H9 (cell line): ENCODE measurements around the gene MARK4. TPM values are rescaled to one million over a fixed set of nuclear protein-coding genes. Genes with fewer than 3 reads are reported as not detected.

Source experiments
- DNase-seq: peaks from one replicate; pipeline ENCODE4 v3.0.0-alpha.2; 2017
- H2AFZ ChIP-seq: one replicate; pipeline ENCODE4 v1.6.1; 2013; ENCODE audit warnings: mild to moderate bottlenecking, low read length, control low read depth, moderate library complexity
- H2AK5ac ChIP-seq: 2 replicates; pipeline ENCODE4 v1.6.1; 2013; ENCODE audit warnings: low read length, control low read depth, mixed read lengths; ENCODE audit not compliant: insufficient read length
- H2BK120ac ChIP-seq: one replicate; pipeline ENCODE4 v1.6.1; 2013; ENCODE audit warnings: low read depth, mild to moderate bottlenecking, low read length, control low read depth, inconsistent platforms; ENCODE audit not compliant: poor library complexity, severe bottlenecking
- H2BK12ac ChIP-seq: 2 replicates; pipeline ENCODE4 v1.6.1; 2013; ENCODE audit warnings: low read length, control low read depth, mixed read lengths, low read depth; ENCODE audit not compliant: insufficient read length
- H2BK15ac ChIP-seq: 2 replicates; pipeline ENCODE4 v1.6.1; 2013; ENCODE audit warnings: low read depth, low read length, control low read depth
- H2BK20ac ChIP-seq: one replicate; pipeline ENCODE4 v1.6.1; 2013; ENCODE audit warnings: low read depth, mild to moderate bottlenecking, low read length, control low read depth, inconsistent platforms; ENCODE audit not compliant: poor library complexity, severe bottlenecking
- H2BK5ac ChIP-seq: 2 replicates; pipeline ENCODE4 v1.6.1; 2013; ENCODE audit warnings: low read length, control low read depth, mixed read lengths; ENCODE audit not compliant: insufficient read length
- H3K14ac ChIP-seq: 2 replicates; pipeline ENCODE4 v1.6.1; 2013; ENCODE audit warnings: low read length, control low read depth; ENCODE audit not compliant: insufficient read depth
- H3K18ac ChIP-seq: 2 replicates; pipeline ENCODE4 v1.6.1; 2013; ENCODE audit warnings: low read depth, mild to moderate bottlenecking, mixed read lengths, low read length, control low read depth; ENCODE audit not compliant: insufficient read length
- H3K23ac ChIP-seq: 2 replicates; pipeline ENCODE4 v1.6.1; 2013; ENCODE audit warnings: low read length, control low read depth, mixed read lengths, low read depth; ENCODE audit not compliant: insufficient read length
- H3K23me2 ChIP-seq: 2 replicates; pipeline ENCODE4 v1.6.1; 2013; ENCODE audit warnings: low read depth, mild to moderate bottlenecking, mixed read lengths, low read length, control low read depth; ENCODE audit not compliant: insufficient read length, poor library complexity, severe bottlenecking
- H3K27ac ChIP-seq: 2 replicates; pipeline ENCODE4 v1.5.1; 2013; ENCODE audit warnings: low read length, control low read depth, mixed read lengths, low read depth; ENCODE audit not compliant: insufficient read length
- H3K27me3 ChIP-seq: 2 replicates; pipeline ENCODE4 v1.6.1; 2013; ENCODE audit warnings: low read length, control low read depth, inconsistent platforms; ENCODE audit not compliant: insufficient read depth
- H3K4ac ChIP-seq: 2 replicates; pipeline ENCODE4 v1.6.1; 2013; ENCODE audit warnings: low read depth, mild to moderate bottlenecking, control low read depth, inconsistent platforms, low read length, moderate library complexity
- H3K4me1 ChIP-seq: 2 replicates; pipeline ENCODE4 v1.6.1; 2013; ENCODE audit warnings: low read length, control low read depth, inconsistent platforms; ENCODE audit not compliant: insufficient read depth
- H3K4me2 ChIP-seq: 2 replicates; pipeline ENCODE4 v1.6.1; 2013; ENCODE audit warnings: low read length, control low read depth, mixed read lengths; ENCODE audit not compliant: insufficient read length, insufficient read depth
- H3K56ac ChIP-seq: 2 replicates; pipeline ENCODE4 v1.6.1; 2013; ENCODE audit warnings: low read depth, mild to moderate bottlenecking, mixed read lengths, low read length, control low read depth; ENCODE audit not compliant: insufficient read length
- H3K79me1 ChIP-seq: 2 replicates; pipeline ENCODE4 v1.6.1; 2013; ENCODE audit warnings: low read depth, mild to moderate bottlenecking, moderate library complexity, low read length, control low read depth, inconsistent platforms; ENCODE audit not compliant: insufficient read depth, poor library complexity, severe bottlenecking
- H3K79me2 ChIP-seq: 2 replicates; pipeline ENCODE4 v1.6.1; 2013; ENCODE audit warnings: low read length, control low read depth, inconsistent platforms; ENCODE audit not compliant: insufficient read depth
- H3K9ac ChIP-seq: 2 replicates; pipeline ENCODE4 v1.6.1; 2013; ENCODE audit warnings: low read length, control low read depth, mixed read lengths; ENCODE audit not compliant: insufficient read length; ENCODE audit errors: extremely low read depth
- H3K9me3 ChIP-seq: one replicate; pipeline ENCODE4 v1.6.1; 2013; ENCODE audit warnings: low read depth, low read length, inconsistent platforms; ENCODE audit not compliant: control insufficient read depth
- H3T11ph ChIP-seq: one replicate; pipeline ENCODE4 v1.6.1; 2013; ENCODE audit warnings: mild to moderate bottlenecking, low read length, control low read depth, inconsistent platforms
- H4K20me1 ChIP-seq: one replicate; pipeline ENCODE4 v1.6.1; 2013; ENCODE audit not compliant: control insufficient read depth, insufficient read length, insufficient read depth
- H4K5ac ChIP-seq: 2 replicates; pipeline ENCODE4 v1.6.1; 2013; ENCODE audit warnings: low read depth, mild to moderate bottlenecking, mixed read lengths, low read length, control low read depth; ENCODE audit not compliant: insufficient read length
- H4K8ac ChIP-seq: replicated peaks from 2 replicates; pipeline ENCODE4 v1.6.1; 2013; ENCODE audit warnings: low read length, control low read depth, mixed read lengths, low read depth; ENCODE audit not compliant: insufficient read length
- H4K91ac ChIP-seq: 2 replicates; pipeline ENCODE4 v1.6.1; 2013; ENCODE audit warnings: low read depth, mild to moderate bottlenecking, moderate library complexity, mixed read lengths, low read length, control low read depth; ENCODE audit not compliant: insufficient read length
- H3K27ac Mint-ChIP-seq, 3 experiments: 2 replicates in 2 of 3; 3 replicates in 1 of 3; pipeline ENCODE4 v1.8.0; 2020 to 2021; ENCODE audit warnings: mixed read lengths in 3 of 3, mild to moderate bottlenecking in 1 of 3, moderate library complexity in 1 of 3
- H3K27me3 Mint-ChIP-seq: 2 replicates; pipeline ENCODE4 v1.8.0; 2021; ENCODE audit warnings: low read depth, mild to moderate bottlenecking, moderate library complexity, mixed read lengths
- H3K36me3 Mint-ChIP-seq, 3 experiments: 2 replicates in 2 of 3; 3 replicates in 1 of 3; pipeline ENCODE4 v1.8.0; 2020 to 2021; ENCODE audit warnings: low read depth in 3 of 3, mixed read lengths in 3 of 3; ENCODE audit not compliant: insufficient read depth in 1 of 3
- H3K4me1 Mint-ChIP-seq, 2 experiments: 2 replicates each; pipeline ENCODE4 v1.8.0; 2020; ENCODE audit warnings: mixed read lengths in 2 of 2
- H3K4me3 Mint-ChIP-seq, 2 experiments: 2 replicates in 1 of 2; 3 replicates in 1 of 2; pipeline ENCODE4 v1.8.0; 2020 to 2021; ENCODE audit warnings: mild to moderate bottlenecking in 2 of 2, mixed read lengths in 2 of 2, moderate library complexity in 1 of 2
- H3K9me3 Mint-ChIP-seq, 2 experiments: 2 replicates in 1 of 2; 3 replicates in 1 of 2; pipeline ENCODE4 v1.8.0; 2020; ENCODE audit warnings: mild to moderate bottlenecking in 2 of 2, mixed read lengths in 2 of 2, moderate library complexity in 1 of 2
- WGBS: extraction: QIAGEN DNeasy Blood & Tissue Kit; methylation state at CpG from one replicate; pipeline ENCODE4 v1.1.7; 2013; ENCODE audit warnings: missing lambda C conversion rate, low lambda C conversion rate, mixed read lengths; ENCODE audit not compliant: insufficient read length; ENCODE audit errors: extremely low coverage; 5-methylcytosine and 5-hydroxymethylcytosine counted together
- total RNA-seq: library from RNA; stranded (reverse); gene quantifications from 2 replicates; pipeline ENCODE4 v1.2.1, GENCODE V29; 2021
- TF ChIP-seq, protein P1 (sequence below): fragments of 200-600 bp; sonication (generic); conservative IDR thresholded peaks from 3 replicates; pipeline ENCODE4 v1.8.0; 2021; ENCODE audit warnings: antibody characterized with exemption, mild to moderate bottlenecking

Gene MARK4
- total RNA-seq, 1 experiment from 2014 or later = 44.7 TPM

DNA sequence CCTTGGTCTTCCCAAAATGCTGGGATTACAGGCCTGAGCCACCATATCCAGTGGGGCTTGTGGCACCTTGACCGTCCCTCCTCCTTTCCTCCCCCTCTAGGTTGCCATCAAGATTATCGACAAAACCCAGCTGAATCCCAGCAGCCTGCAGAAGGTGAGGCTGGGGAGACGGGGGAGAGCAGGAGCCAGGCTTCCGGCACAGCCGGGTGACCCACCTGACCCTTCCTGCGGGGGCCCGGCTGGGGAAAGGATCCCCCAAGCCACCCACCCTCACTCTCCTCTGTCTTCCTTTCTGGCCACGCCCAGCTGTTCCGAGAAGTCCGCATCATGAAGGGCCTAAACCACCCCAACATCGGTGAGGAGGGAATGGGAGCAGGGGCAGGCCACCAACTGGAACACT, 11.9 kb downstream of the MARK4 start:
- H2AFZ ChIP-seq = no peak overlapping the region
- no peak overlapping the region for H3K56ac ChIP-seq
- no peak overlapping the region for H2AK5ac ChIP-seq
- H3T11ph ChIP-seq = no peak overlapping the region
- H2BK15ac ChIP-seq = no peak overlapping the region
- H3K4me1 ChIP-seq = no peaks in the 10 kb centered on the region
- Mint-ChIP-seq H3K4me3 (no peak overlapping the region), H3K9me3 (no peaks in the 10 kb centered on the region), H3K4me1 (no peaks in the 10 kb centered on the region), H3K36me3 (peaks cover 0 to 23% (median 14%) of the 10 kb centered on the region in 3 experiments; a peak in 5 of 7 replicates), H3K27ac (no peak overlapping the region), H3K27me3 (peaks cover 1% of the 10 kb centered on the region)
- H2BK20ac ChIP-seq = no peak overlapping the region
- H3K23me2 ChIP-seq = no peaks in the 10 kb centered on the region
- H3K27me3 ChIP-seq = no peaks in the 10 kb centered on the region
- no peak overlapping the region for H4K8ac ChIP-seq
- no peak overlapping the region for H3K9ac ChIP-seq
- H3K79me1 ChIP-seq = no peaks in the 10 kb centered on the region
- H3K4ac ChIP-seq = no peak overlapping the region
- no peak overlapping the region for H3K27ac ChIP-seq
- H2BK120ac ChIP-seq = no peak overlapping the region
- H2BK12ac ChIP-seq = no peak overlapping the region
- no peak overlapping the region for H3K23ac ChIP-seq
- no CpG with 5 or more reads among the region's 11 CpGs for WGBS
- no peak overlapping the region for H3K18ac ChIP-seq
- no peak overlapping the region for H2BK5ac ChIP-seq
- H3K14ac ChIP-seq = no peak overlapping the region
- DNase-seq = no peak
- no peak overlapping the region for H3K4me2 ChIP-seq
- TF ChIP-seq, protein P1, sequence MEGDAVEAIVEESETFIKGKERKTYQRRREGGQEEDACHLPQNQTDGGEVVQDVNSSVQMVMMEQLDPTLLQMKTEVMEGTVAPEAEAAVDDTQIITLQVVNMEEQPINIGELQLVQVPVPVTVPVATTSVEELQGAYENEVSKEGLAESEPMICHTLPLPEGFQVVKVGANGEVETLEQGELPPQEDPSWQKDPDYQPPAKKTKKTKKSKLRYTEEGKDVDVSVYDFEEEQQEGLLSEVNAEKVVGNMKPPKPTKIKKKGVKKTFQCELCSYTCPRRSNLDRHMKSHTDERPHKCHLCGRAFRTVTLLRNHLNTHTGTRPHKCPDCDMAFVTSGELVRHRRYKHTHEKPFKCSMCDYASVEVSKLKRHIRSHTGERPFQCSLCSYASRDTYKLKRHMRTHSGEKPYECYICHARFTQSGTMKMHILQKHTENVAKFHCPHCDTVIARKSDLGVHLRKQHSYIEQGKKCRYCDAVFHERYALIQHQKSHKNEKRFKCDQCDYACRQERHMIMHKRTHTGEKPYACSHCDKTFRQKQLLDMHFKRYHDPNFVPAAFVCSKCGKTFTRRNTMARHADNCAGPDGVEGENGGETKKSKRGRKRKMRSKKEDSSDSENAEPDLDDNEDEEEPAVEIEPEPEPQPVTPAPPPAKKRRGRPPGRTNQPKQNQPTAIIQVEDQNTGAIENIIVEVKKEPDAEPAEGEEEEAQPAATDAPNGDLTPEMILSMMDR = no peak
- no peak overlapping the region for H4K91ac ChIP-seq
- no peak overlapping the region for H4K5ac ChIP-seq
- no peaks in the 10 kb centered on the region for H3K79me2 ChIP-seq
- no peaks in the 10 kb centered on the region for H3K9me3 ChIP-seq
- peaks cover 8% of the 10 kb centered on the region for H4K20me1 ChIP-seq
